KMS-11 (cell line): ENCODE results near the gene APOBEC4.

Experiments used
- H2AFZ ChIP-seq: fragments of 200-600 bp; sonication (generic); 2 replicates; pipeline ENCODE4 v1.6.1; 2016; ENCODE audit warnings: antibody characterized with exemption, mixed run types, low read depth
- H3K27ac ChIP-seq: fragments of 200-600 bp; sonication (generic); 2 replicates; pipeline ENCODE4 v1.6.1; 2016; ENCODE audit warnings: mild to moderate bottlenecking, mixed run types
- H3K27me3 ChIP-seq: fragments of 200-600 bp; sonication (generic); 2 replicates; pipeline ENCODE4 v1.6.1; 2017; ENCODE audit warnings: mild to moderate bottlenecking, low read depth, mixed run types, moderate library complexity; ENCODE audit not compliant: insufficient read depth
- H3K36me3 ChIP-seq: fragments of 200-600 bp; sonication (generic); 2 replicates; pipeline ENCODE4 v1.6.1; 2017; ENCODE audit warnings: mild to moderate bottlenecking, mixed run types; ENCODE audit not compliant: insufficient read depth
- H3K4me1 ChIP-seq: fragments of 200-600 bp; sonication (generic); 2 replicates; pipeline ENCODE4 v1.6.1; 2016; ENCODE audit warnings: mild to moderate bottlenecking, low read depth, mixed run types; ENCODE audit not compliant: poor library complexity, severe bottlenecking
- H3K4me2 ChIP-seq: fragments of 200-600 bp; sonication (generic); 2 replicates; pipeline ENCODE4 v1.7.0; 2016; ENCODE audit warnings: mild to moderate bottlenecking, mixed run types
- H3K4me3 ChIP-seq: fragments of 200-600 bp; sonication (generic); IDR thresholded peaks from 2 replicates; pipeline ENCODE4 v1.6.1; 2017; ENCODE audit warnings: low read depth, low read length, mixed read lengths; ENCODE audit not compliant: insufficient read depth
- H3K79me2 ChIP-seq: fragments of 200-600 bp; sonication (generic); 2 replicates; pipeline ENCODE4 v1.6.1; 2016; ENCODE audit warnings: low read depth, mixed run types; ENCODE audit not compliant: insufficient read depth
- H3K9ac ChIP-seq: fragments of 200-600 bp; sonication (generic); 2 replicates; pipeline ENCODE4 v1.6.1; 2016; ENCODE audit warnings: mild to moderate bottlenecking, mixed run types
- H4K20me1 ChIP-seq: fragments of 200-600 bp; sonication (generic); 2 replicates; pipeline ENCODE4 v1.6.1; 2016; ENCODE audit warnings: mild to moderate bottlenecking, mixed run types; ENCODE audit not compliant: insufficient read depth
- TF ChIP-seq, protein P1 (sequence below): fragments of 200-600 bp; sonication (generic); conservative IDR thresholded peaks from 2 replicates; pipeline ENCODE4 v1.6.1; 2017; ENCODE audit warnings: low read depth, mild to moderate bottlenecking, antibody characterized with exemption, low read length, moderate library complexity, mixed read lengths

The APOBEC4 gene

DNA sequence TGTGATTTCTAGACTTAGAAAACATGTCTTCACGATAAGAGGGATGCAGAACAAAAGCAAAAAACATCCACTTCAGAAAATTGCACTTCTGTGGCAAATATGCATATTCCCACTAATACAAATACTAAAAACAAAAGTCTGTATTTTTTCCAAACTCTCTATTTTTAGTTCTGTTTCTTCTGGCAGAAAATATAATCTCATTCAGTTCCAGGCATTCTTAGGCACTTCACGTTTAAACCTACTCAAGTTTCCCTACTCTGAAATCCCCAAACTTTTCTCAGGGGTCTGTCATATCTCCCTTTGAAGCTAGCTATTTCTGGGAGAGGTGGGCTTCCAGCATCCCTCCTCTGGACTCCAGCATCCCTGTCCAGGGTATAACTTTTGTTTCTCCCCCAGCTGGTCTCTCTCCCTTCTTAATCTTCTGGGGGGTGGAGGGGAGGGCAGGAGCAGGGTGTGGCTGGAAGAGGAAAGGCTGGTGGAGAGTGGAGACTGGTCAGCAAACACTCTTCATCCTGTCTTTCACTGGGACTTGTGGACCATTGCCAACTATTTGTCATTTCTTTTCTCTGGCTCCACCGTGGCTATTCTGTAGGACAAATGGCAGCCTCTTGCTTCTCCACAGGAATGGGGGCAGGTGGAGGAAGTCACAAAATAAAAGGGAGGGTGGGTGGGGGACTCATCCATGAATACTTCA lies 43.2 kb downstream of the APOBEC4 start:
- no peak overlapping the region for H3K4me2 ChIP-seq
- H2AFZ ChIP-seq: no peak overlapping the region
- no peaks in the 10 kb centered on the region for H3K4me1 ChIP-seq
- H3K9ac ChIP-seq: no peak overlapping the region
- no peak overlapping the region for H3K4me3 ChIP-seq
- no peaks in the 10 kb centered on the region for H3K79me2 ChIP-seq
- TF ChIP-seq, protein P1, sequence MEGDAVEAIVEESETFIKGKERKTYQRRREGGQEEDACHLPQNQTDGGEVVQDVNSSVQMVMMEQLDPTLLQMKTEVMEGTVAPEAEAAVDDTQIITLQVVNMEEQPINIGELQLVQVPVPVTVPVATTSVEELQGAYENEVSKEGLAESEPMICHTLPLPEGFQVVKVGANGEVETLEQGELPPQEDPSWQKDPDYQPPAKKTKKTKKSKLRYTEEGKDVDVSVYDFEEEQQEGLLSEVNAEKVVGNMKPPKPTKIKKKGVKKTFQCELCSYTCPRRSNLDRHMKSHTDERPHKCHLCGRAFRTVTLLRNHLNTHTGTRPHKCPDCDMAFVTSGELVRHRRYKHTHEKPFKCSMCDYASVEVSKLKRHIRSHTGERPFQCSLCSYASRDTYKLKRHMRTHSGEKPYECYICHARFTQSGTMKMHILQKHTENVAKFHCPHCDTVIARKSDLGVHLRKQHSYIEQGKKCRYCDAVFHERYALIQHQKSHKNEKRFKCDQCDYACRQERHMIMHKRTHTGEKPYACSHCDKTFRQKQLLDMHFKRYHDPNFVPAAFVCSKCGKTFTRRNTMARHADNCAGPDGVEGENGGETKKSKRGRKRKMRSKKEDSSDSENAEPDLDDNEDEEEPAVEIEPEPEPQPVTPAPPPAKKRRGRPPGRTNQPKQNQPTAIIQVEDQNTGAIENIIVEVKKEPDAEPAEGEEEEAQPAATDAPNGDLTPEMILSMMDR: no peak
- H4K20me1 ChIP-seq: no peaks in the 10 kb centered on the region
- no peaks in the 10 kb centered on the region for H3K27me3 ChIP-seq
- no peaks in the 10 kb centered on the region for H3K36me3 ChIP-seq
- H3K27ac ChIP-seq: no peak overlapping the region

DNA sequence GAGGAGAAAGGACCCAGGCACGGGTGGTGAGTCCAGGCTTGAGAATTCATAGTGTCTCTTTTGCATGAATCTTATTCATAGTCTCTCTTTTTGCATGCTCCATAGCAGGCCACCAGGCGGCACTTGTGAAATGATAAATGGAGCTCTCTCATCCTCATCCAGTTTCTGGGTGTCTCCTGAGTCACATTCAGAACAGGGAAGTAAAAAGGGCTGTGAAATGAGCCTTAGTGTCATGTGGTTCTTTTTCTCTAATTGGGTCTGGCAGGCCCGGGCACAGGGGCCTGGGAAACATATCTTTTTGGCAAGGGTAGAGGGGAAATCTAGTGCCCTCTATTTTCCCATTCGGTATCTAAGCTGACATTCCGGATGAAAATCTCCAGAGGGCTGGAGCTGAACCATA lies 43.8 kb downstream of the APOBEC4 start:
- no peak overlapping the region for H3K27ac ChIP-seq
- H3K36me3 ChIP-seq: no peaks in the 10 kb centered on the region
- no peaks in the 10 kb centered on the region for H3K4me1 ChIP-seq
- no peaks in the 10 kb centered on the region for H3K27me3 ChIP-seq
- H4K20me1 ChIP-seq: no peaks in the 10 kb centered on the region
- H3K4me2 ChIP-seq: no peak overlapping the region
- H3K9ac ChIP-seq: no peak overlapping the region
- H3K79me2 ChIP-seq: no peaks in the 10 kb centered on the region
- H2AFZ ChIP-seq: no peak overlapping the region
- TF ChIP-seq, protein P1: peak; percentile 37; the same call in 1 of the 2 replicates
- no peak overlapping the region for H3K4me3 ChIP-seq

DNA sequence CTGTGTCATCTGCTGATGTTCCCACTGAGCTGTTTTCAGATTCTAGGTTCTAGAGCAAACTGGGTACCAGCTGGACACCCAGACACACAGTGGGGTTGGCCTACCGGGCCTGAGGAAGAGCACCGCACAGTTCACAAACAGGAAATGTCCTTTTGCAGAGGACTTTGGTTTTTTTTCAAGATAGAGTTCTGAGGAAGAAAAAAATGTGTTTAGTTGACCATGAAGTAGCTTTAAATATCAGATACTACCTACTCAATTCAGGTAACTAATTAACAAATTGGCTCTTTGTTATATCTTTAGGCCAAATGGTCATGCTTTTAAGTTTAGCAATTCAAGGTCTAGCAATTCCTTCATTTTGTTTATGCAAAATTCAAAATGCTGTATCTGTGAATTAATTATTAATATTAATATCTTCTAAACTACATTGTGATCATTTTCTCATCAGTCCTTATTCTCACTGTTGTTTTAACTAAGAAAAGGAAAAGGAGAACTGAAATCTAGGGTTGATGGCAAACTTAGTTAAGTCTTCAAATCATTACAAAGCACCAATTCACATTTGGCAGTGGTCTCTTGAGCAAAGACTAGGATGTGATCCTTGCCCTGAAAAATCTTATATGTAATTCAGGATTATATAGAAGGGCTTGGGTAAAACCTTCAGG lies 45.7 kb downstream of the APOBEC4 start:
- TF ChIP-seq, protein P1: no peak
- Histone ChIP-seq H3K36me3 (no peaks in the 10 kb centered on the region), H3K79me2 (no peaks in the 10 kb centered on the region), H4K20me1 (no peaks in the 10 kb centered on the region), H3K9ac (no peak overlapping the region), H3K27ac (no peak overlapping the region), H3K4me3 (no peak overlapping the region), H3K4me2 (no peak overlapping the region), H3K27me3 (no peaks in the 10 kb centered on the region), H3K4me1 (no peaks in the 10 kb centered on the region), H2AFZ (no peak overlapping the region)

DNA sequence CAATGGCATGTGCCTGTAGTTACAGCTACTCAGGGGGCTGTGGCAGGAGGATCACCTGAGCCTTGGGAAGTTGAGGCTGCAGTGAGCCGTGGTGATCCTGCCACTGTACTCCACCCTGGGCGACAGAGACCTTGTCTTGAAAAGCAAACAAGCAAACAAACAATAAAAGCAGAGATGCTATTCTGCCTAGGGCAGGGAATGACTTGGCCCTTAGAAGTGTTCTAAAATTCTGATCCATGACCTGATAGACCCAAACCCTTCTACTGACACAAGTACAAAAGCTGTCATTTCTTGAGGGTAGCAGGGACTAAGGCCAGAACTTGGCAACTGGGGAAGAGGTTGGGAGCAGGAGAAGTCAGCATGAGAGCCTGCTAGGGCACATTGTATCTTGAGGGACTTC lies 47.2 kb downstream of the APOBEC4 start:
- TF ChIP-seq, protein P1: no peak
- H3K4me2 ChIP-seq: no peak overlapping the region

More for the DNA sequence above, 47.2 kb downstream of the APOBEC4 start:
- no peaks in the 10 kb centered on the region for H3K27me3 ChIP-seq
- no peak overlapping the region for H2AFZ ChIP-seq
- no peaks in the 10 kb centered on the region for H3K4me1 ChIP-seq
- no peaks in the 10 kb centered on the region for H3K79me2 ChIP-seq
- H3K4me3 ChIP-seq: no peak overlapping the region
- no peak overlapping the region for H3K27ac ChIP-seq
- no peaks in the 10 kb centered on the region for H3K36me3 ChIP-seq
- no peak overlapping the region for H3K9ac ChIP-seq
- H4K20me1 ChIP-seq: no peaks in the 10 kb centered on the region
